GM12872 (cell line): Measurements from ENCODE around the gene CDH1.

Source experiments
- CTCF ChIP-seq: IDR thresholded peaks from 3 replicates; pipeline ENCODE4 v1.5.1; 2011; ENCODE audit warnings: low read depth, mild to moderate bottlenecking, low read length, moderate library complexity; ENCODE audit not compliant: insufficient read depth

Gene CDH1

DNA sequence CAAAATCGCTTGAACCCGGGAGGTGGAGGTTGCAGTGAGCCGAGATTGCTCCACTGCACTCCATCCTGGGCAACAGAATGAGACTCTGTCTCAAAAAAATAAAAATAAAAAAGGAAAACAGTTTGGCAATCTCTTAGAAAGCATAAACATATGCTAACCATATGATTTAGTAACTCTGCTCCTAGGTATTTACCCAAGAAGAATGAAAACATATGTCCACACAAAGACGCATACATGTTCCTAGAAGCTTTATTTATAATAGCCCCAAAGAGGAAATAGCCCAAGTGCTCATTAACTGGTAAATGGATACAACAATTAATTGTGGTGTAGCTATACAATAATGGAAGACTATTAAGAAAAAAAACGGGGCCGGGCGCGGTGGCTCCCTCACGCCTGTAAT, 18.5 kb upstream of the CDH1 start:
- no peak for TF ChIP-seq CTCF

DNA sequence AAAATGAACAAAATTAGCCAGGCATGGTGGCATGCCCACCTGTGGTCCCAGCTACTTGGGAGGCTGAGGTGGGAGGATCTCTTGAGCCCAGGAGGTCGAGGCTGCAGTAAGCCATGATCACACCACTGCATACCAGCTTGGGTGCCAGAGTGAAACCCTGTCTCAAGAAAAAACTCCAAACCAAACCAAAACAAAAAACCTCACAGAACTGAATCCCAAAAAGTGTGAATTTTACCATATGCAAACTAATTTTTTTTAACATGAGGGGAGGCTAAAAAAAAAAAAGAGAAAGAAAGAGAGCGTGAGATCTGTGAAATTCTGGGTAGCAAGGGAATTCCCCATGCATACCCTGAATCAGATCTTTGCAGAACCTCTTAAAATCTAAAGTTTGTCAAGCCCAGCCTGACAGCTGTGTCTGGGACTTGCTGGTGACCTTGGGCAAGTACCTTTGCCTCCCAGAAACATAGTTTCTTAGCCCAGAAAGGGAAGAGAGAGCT, 17.1 kb upstream of the CDH1 start:
- TF ChIP-seq CTCF = no peak

DNA sequence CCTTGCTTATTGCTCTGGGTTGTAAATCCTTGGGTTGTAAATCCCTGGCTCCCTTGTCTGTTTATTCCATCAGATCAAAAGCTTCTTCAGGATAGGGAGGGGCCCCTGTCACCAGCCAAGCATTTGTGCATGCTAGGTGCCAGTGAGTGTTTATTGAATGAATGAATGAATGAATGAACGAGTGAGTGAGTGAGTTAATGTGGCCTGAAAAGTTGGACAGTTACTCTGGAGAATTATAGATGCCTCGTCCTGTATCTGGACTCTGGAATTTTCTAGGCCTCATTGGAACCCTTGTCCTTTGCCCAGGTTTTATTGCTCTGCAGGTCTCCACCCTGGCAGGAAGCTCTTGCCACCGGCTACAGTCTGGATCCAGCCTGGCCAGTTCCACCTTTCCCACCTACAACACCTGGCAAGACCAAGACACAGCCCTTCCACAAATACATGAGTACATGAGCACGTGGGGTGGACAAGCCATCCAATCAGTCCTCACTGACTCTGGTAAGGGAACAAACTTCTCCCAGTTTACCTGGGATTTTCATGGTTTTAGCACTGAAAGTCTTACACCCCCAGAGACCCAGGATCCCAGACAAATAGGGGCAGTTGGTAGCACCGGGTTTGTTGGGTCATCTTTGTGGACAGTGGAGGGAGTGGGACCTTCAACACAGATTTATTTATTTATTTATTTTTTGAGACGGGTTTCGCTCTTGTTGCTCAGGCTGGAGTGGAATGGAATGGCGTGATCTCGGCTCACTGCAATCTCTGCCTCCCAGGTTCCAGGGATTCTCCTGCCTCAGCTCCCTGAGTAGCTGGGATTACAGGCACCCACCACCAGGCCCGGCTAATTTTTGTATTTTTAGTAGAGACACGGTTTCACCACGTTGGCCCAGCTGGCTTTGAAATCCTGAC, 14.7 kb upstream of the CDH1 start:
- TF ChIP-seq CTCF = no peak

DNA sequence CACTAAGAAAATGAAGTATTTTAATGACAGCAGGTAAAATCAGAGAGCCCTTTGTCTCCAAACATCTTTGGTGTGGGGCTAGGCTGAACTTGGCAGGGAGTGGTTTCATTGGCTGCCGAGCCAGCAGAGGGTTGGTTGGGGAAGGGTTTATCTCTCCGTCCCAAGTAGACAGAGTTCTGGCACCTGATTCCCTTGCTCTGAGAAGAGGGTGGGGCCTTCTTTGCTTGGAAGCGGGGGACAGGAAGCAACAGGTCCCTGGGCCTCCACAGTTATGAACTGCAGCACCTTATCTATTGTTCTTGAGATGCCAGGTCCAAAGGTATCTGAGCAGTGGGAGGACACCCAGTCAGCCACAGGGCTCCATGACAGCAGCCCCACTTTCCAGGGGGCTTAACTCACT, 12.3 kb upstream of the CDH1 start:
- TF ChIP-seq CTCF = no peak

DNA sequence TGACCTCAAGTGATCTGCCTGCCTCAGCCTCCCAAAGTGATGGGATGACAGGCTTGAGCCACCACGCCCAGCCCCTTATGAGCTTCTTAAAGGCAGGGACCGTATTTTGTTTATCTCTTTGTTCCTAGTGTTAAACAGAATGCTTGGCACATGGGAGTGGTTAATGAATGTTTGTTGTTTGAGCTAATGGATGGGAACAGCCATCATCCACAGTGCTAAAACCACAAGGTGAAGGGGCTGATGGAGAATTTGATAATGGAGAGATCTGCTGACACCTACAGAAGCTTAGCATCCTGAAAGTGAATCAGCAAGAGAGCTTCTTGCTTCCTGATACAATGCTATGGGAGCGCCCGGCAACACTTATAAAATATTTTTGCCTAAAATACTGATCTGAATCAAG, 8.6 kb upstream of the CDH1 start:
- TF ChIP-seq CTCF = no peak

DNA sequence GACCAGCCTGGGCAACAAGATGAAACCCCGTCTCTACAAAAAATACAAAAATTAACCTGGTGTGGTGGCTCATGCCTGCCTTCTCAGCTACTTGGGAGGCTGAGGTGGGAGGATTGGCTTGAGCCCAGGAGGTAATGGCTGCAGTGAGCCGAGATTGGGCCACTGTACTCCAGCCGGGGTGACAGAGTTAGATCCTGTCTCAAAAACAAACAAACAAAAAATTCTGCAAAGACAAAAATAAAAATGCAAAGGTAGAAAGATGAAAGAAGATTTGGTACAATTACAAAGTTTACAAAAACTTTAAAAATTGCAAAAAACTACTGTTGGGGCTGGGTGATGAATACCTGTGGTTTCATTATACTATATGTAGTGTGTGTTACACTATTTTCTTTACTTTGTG, 5.5 kb upstream of the CDH1 start:
- TF ChIP-seq CTCF = no peak

- TF ChIP-seq CTCF = no peak
Observed at GRCh38 chr16:68732042-68732680, 4.9 kb upstream of the CDH1 start.
